Hematopoietic multipotent progenitor cell treated with erythropoietin and hydrocortisone succinate and interleukin-3 and kit ligand, for 8 days (in vitro differentiated cells): ENCODE results near the gene P4HA1.

Experiments
- DNase-seq: peaks from one replicate; pipeline ENCODE4 v3.0.0-alpha.2; 2015

P4HA1 gene

GRCh38 chr10:73093922-73094850 lies 2.5 kb downstream of the P4HA1 start:
- peak; percentile 27 for DNase-seq

GRCh38 chr10:73092830-73093229 lies 3.8 kb downstream of the P4HA1 start:
- no peak for DNase-seq

GRCh38 chr10:73088304-73088703 lies 8.4 kb downstream of the P4HA1 start:
- no peak for DNase-seq

- DNase-seq, result no peak
Measured at GRCh38 chr10:73086816-73087215, 9.8 kb downstream of the P4HA1 start.

GRCh38 chr10:73084209-73084608 lies 12.5 kb downstream of the P4HA1 start:
- no peak for DNase-seq

GRCh38 chr10:73083221-73083620 lies 13.4 kb downstream of the P4HA1 start:
- no peak for DNase-seq

- DNase-seq, result peak; percentile 55
Measured at GRCh38 chr10:73079779-73080541, 16.7 kb downstream of the P4HA1 start.

- no peak for DNase-seq
Measured at GRCh38 chr10:73076360-73077183, 20.1 kb downstream of the P4HA1 start.

- DNase-seq, result no peak
Measured at GRCh38 chr10:73075829-73076228, 20.8 kb downstream of the P4HA1 start.

- no peak for DNase-seq
Measured at GRCh38 chr10:73073627-73074026, 23.0 kb downstream of the P4HA1 start.

- DNase-seq, result no peak
Measured at GRCh38 chr10:73065441-73065840, 31.2 kb downstream of the P4HA1 start.

GRCh38 chr10:73061743-73062142 lies 34.9 kb downstream of the P4HA1 start:
- DNase-seq, result no peak

GRCh38 chr10:73060738-73061635 lies 35.7 kb downstream of the P4HA1 start:
- peak; percentile 64 for DNase-seq

- DNase-seq, result no peak
Measured at GRCh38 chr10:73060173-73060572, 36.5 kb downstream of the P4HA1 start.

- no peak for DNase-seq
Measured at GRCh38 chr10:73058057-73058591, 38.5 kb downstream of the P4HA1 start.

- no peak for DNase-seq
Measured at GRCh38 chr10:73054286-73054685, 42.4 kb downstream of the P4HA1 start.

- DNase-seq, result no peak
Measured at GRCh38 chr10:73053275-73053674, 43.4 kb downstream of the P4HA1 start.

- no peak for DNase-seq
Measured at GRCh38 chr10:73044378-73045285, 52.0 kb downstream of the P4HA1 start.

- DNase-seq, result no peak
Measured at GRCh38 chr10:73043766-73044377, 52.8 kb downstream of the P4HA1 start.

GRCh38 chr10:73043319-73043718 lies 53.3 kb downstream of the P4HA1 start:
- DNase-seq, result no peak
